SW480 (cell line): ENCODE data around the gene RNU1-2.
"Not testable (repeated sequence)": the region's sequence is repeated elsewhere in the genome, so short reads cannot be mapped to it uniquely, and the experiment has no call there.

Source experiments
- DNase-seq: peaks from one replicate; pipeline ENCODE4 v3.0.0-alpha.2; 2016; ENCODE audit warnings: low spot score

The RNU1-2 gene

GRCh38 chr1:16888860-16889816 is 6.6 kb upstream of the RNU1-2 start:
- no peak for DNase-seq

GRCh38 chr1:16890539-16891021 is 5.2 kb upstream of the RNU1-2 start:
- DNase-seq = not testable (repeated sequence)

- DNase-seq = not testable (repeated sequence)
Observed at GRCh38 chr1:16891057-16891456, 4.7 kb upstream of the RNU1-2 start.

DNA sequence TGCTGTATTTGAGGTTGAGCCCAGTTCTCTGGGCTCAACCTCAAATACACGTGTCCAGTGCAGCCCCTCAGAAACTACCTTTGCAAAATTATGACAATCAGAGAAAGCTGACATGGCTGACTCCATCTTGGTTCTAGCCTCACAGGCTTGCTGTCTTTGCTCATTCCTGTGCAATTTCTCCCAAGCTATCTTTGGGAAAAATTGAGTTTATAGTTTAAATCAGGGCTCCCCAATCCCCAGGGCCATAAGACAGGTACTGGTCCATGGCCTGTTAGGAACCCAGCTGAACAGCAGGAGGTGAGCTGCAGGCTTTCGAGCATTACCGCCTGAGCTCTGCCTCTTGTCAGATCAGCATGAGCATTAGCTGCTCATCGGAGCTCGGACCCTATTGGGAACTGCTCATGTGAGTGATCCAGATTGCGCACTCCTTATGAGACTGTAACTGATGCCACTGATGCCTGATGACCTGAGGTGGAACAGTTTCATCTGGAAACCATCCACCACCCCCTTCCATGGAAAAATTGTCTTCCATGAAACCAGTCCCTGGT is 2.7 kb upstream of the RNU1-2 start:
- DNase-seq = not testable (repeated sequence)

DNA sequence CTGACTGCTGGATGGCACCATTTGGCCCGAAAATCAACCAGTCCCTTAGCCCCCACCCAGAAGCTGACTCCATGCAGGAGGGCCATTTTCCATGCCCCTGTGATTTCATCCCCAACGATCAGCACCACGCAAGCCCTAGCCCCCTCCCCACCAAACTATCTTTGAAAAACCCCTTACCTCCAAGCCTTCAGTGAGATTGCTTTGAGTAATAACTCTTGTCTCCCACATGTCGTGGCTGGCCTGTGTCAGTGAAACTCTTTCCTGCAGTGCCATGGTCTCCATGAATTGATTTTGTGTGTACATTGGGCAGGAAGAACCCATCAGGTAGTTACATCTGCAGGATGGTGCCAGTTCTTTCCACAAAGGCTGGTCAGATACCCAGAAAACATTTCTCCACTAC is 2.0 kb upstream of the RNU1-2 start:
- not testable (repeated sequence) for DNase-seq

DNA sequence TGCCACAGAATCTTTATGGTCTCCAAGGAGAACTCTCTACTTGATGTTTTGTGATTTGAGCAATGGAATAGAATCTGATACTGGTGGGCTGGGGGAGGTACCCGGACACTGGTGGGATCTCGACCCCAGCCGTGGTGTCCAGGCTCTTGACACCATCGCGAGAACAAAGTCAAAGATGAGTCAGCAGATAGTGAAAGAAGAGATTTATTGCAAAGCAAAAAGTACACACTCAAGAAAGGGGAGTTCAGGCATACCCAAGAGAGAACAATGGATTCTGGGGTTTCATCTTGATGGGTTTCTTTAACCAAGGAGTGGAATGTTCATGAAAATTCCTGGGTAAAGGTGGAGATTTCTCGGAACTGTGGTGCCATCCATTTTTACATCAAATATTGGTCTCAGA is 1.4 kb upstream of the RNU1-2 start:
- DNase-seq = not testable (repeated sequence)

DNA sequence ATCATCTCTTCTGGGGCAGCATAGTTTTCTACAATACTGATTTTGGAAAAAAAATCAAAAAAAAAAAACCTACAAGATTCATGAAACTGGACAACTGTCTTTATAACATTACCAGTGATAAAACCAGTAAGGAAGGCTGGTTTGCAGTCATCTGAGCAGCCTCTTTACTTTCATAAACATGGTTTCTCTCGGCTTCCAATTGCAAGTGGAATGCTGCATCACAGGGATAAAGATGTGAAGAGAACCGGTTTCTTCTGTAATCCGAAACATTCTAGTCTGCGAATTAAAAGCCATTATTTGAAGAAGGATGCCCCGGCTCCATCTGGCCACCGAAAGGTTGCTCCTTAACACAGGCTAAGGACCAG is 565 bp upstream of the RNU1-2 start:
- not testable (repeated sequence) for DNase-seq

GRCh38 chr1:16896316-16897055 is 706 bp downstream of the RNU1-2 start:
- DNase-seq = peak; percentile 65

GRCh38 chr1:16897653-16898052 is 1.9 kb downstream of the RNU1-2 start:
- DNase-seq = not testable (repeated sequence)

GRCh38 chr1:16898298-16898697 is 2.5 kb downstream of the RNU1-2 start:
- DNase-seq = not testable (repeated sequence)

DNA sequence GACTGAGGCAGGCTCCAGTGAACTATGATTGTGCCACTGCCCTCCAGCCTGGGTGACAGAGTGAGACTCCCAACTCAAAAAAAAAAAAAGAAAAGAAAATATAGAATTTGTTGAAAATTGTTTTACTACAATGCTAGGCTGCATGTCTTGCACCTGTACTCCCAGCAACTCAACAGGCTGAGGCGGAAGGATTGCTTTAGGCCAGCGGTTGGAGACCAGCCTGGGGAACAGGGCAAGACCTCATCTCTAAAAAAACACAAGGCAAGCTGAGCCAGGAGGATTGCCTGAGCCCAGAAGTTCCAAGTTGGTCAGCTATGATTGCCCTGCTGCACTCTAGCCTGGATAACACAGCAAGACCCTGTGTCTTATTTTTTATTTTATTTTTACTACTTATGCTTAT is 3.2 kb downstream of the RNU1-2 start:
- DNase-seq = not testable (repeated sequence)

GRCh38 chr1:16900751-16901150 is 5.0 kb downstream of the RNU1-2 start:
- DNase-seq = peak; percentile 23

GRCh38 chr1:16901371-16901770 is 5.6 kb downstream of the RNU1-2 start:
- not testable (repeated sequence) for DNase-seq

GRCh38 chr1:16903054-16903453 is 7.3 kb downstream of the RNU1-2 start:
- DNase-seq = no peak

- DNase-seq = no peak
Observed at GRCh38 chr1:16903458-16903796, 7.6 kb downstream of the RNU1-2 start.

- DNase-seq = peak; percentile 97
Observed at GRCh38 chr1:16904560-16905109, 8.9 kb downstream of the RNU1-2 start.

GRCh38 chr1:16905110-16905867 is 9.5 kb downstream of the RNU1-2 start:
- DNase-seq = peak; percentile 84

DNA sequence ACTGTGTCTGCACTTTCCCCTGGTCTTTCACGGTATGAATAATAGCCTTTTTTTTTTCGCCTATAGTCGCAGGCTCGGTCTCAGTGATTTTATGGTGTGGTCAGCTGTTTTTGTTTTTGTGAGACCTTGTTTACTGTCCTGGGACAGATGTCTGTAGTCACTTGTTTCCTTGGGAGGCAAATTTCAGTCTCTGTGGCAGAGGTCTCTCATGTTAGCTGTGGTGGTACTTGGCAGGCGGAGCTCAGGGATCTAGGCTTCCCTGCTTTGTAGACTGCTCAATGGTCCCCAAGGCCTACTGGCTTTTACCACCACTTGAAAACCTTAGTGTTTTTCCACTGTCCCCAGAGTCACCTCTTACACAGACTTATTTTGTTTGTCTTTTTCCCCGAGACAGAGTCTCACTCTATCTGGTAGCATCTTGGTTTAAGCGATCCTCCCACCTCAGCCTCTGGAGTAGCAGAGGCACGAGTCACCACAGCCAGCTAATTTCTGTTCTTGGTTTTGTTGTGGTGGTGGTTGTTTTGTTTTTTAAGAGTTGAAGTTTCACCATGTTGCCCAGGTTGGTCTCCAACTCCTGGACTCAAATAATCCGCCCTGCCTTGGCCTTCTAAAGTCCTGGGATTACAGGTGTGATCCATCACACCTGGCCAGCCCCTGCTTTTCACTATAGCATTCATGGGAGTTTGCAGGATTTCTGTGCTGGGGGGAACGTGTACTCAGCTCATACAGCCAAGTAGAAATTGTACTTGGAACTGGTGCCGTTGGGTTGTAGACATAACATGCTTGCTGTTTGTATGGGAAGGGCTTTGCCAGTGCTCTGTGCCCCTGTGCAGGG is 10.3 kb downstream of the RNU1-2 start:
- DNase-seq = no peak

DNA sequence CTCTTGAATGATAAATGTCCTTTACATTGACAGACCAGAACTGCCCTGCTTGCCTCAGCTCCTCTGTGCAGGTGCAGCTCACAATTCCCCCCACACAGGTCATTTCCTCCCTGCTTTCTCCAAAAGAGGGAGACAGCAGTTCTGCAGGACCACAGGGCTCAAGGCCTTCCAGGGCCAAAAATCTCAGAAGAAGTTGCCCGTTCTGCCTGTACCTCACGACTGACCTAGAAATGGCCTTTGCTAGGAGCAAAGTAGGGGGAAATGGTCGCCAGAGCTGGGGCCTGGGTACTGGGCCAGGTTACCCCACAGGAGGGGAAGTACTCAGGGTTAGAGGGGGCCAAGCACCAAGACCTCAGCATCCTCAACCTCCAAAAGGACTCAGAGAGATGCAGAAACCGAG is 11.1 kb downstream of the RNU1-2 start:
- DNase-seq = no peak

- DNase-seq = no peak
Observed at GRCh38 chr1:16907870-16908758, 12.3 kb downstream of the RNU1-2 start.
